MM.1S (cell line): Measurements from ENCODE around the gene ELMOD1.

Experiments used
- CTCF ChIP-seq: fragments of 300-600 bp; sonication (generic); IDR thresholded peaks from 2 replicates; pipeline ENCODE4 v1.5.1; 2016; ENCODE audit warnings: antibody characterized with exemption, low read length, mixed read lengths
- EZH2 ChIP-seq: fragments of 300-600 bp; sonication (generic); optimal IDR thresholded peaks from 2 replicates; pipeline ENCODE3; 2017; ENCODE audit warnings: low read depth, mild to moderate bottlenecking, antibody characterized with exemption, low read length, mixed read lengths
- EZH2phosphoT487 ChIP-seq: fragments of 300-600 bp; sonication (generic); IDR thresholded peaks from 2 replicates; pipeline ENCODE4 v1.6.1; 2018; ENCODE audit warnings: antibody characterized with exemption, low read length

GRCh38 chr11:107562647-107563208 lies 28.2 kb upstream of the ELMOD1 start:
- TF ChIP-seq CTCF (no peak), EZH2 (no peak), EZH2phosphoT487 (no peak)
